Endodermal cell (in vitro differentiated cells): ENCODE measurements around the gene USH1C. TPM values are rescaled to one million over a fixed set of nuclear protein-coding genes. Genes with fewer than 3 reads are reported as not detected.

Source experiments
- DNase-seq: peaks from one replicate; pipeline ENCODE4 v3.0.0-alpha.2; 2017
- H3K27ac ChIP-seq: 2 replicates; pipeline ENCODE4 v1.5.1; 2013; ENCODE audit warnings: mild to moderate bottlenecking, low read depth, low read length, moderate library complexity
- H3K27me3 ChIP-seq: 2 replicates; pipeline ENCODE4 v1.6.1; 2013; ENCODE audit warnings: mild to moderate bottlenecking, low read length, moderate library complexity; ENCODE audit not compliant: insufficient read depth, control insufficient read depth, poor library complexity, severe bottlenecking
- H3K36me3 ChIP-seq: 2 replicates; pipeline ENCODE4 v1.7.0; 2013; ENCODE audit warnings: mild to moderate bottlenecking, low read length, moderate library complexity; ENCODE audit not compliant: control insufficient read depth, insufficient read depth
- H3K4me1 ChIP-seq: one replicate; pipeline ENCODE4 v1.7.0; 2013; ENCODE audit warnings: low read length; ENCODE audit not compliant: control insufficient read depth, insufficient read depth
- H3K4me3 ChIP-seq: 2 replicates; pipeline ENCODE4 v1.5.1; 2013; ENCODE audit warnings: mild to moderate bottlenecking, low read length, moderate library complexity
- H3K9ac ChIP-seq: 2 replicates; pipeline ENCODE4 v1.6.1; 2013; ENCODE audit warnings: mild to moderate bottlenecking, low read length, moderate library complexity; ENCODE audit not compliant: poor library complexity, severe bottlenecking; ENCODE audit errors: extremely low read depth
- H3K9me3 ChIP-seq: 2 replicates; pipeline ENCODE4 v1.6.1; 2013; ENCODE audit warnings: mild to moderate bottlenecking, low read length, moderate library complexity; ENCODE audit not compliant: control insufficient read depth
- H3K27ac Mint-ChIP-seq: 2 replicates; pipeline ENCODE4 v1.8.0; 2020; ENCODE audit warnings: mixed read lengths
- H3K27me3 Mint-ChIP-seq: 2 replicates; pipeline ENCODE4 v1.8.0; 2021; ENCODE audit warnings: mild to moderate bottlenecking, mixed read lengths; ENCODE audit not compliant: insufficient read depth
- H3K36me3 Mint-ChIP-seq: 2 replicates; pipeline ENCODE4 v1.8.0; 2020; ENCODE audit warnings: low read depth, mixed read lengths
- H3K4me1 Mint-ChIP-seq: 2 replicates; pipeline ENCODE4 v1.8.0; 2020; ENCODE audit warnings: mixed read lengths
- H3K4me3 Mint-ChIP-seq: 2 replicates; pipeline ENCODE4 v1.8.0; 2020; ENCODE audit warnings: mild to moderate bottlenecking, moderate library complexity, mixed read lengths
- H3K9me3 Mint-ChIP-seq: 2 replicates; pipeline ENCODE4 v1.8.0; 2020; ENCODE audit warnings: mild to moderate bottlenecking, mixed read lengths
- CTCF ChIP-seq: fragments of 200-600 bp; sonication (generic); conservative IDR thresholded peaks from 2 replicates; pipeline ENCODE4 v1.5.0; 2021; ENCODE audit warnings: antibody characterized with exemption, mild to moderate bottlenecking
- WGBS, 2 experiments: methylation state at CpG; one replicate each; pipeline versions ENCODE4 v1.1.5 to v1.1.7; 2013; ENCODE audit warnings: missing lambda C conversion rate in 2 of 2, mixed read lengths in 1 of 2; ENCODE audit not compliant: insufficient coverage in 1 of 2, insufficient read length in 1 of 2; 5-methylcytosine and 5-hydroxymethylcytosine counted together
- total RNA-seq, 2 donors: library from RNA; stranded (reverse); fragmentation: NEBNext Ultra II Directional in 1 of 2; extraction: Animal tissue kit (Norgen Biotek cat#: 25700) in 1 of 2; gene quantifications; 2 replicates in 1 of 2; 3 replicates in 1 of 2; pipeline ENCODE4 v1.2.1, GENCODE V29; 2021

The USH1C gene
- total RNA-seq, 2 donors from 2014 or later = 1.5 to 2.8 TPM

GRCh38 chr11:17526326-17526725 is 17.9 kb downstream of the USH1C start:
- Mint-ChIP-seq H3K4me1 (peaks cover 12% of the 10 kb centered on the region), H3K27me3 (peaks cover 4% of the 10 kb centered on the region), H3K36me3 (no peaks in the 10 kb centered on the region), H3K4me3 (no peak overlapping the region), H3K9me3 (no peaks in the 10 kb centered on the region), H3K27ac (no peak overlapping the region)
- DNase-seq = no peak
- Histone ChIP-seq H3K27ac (no peak overlapping the region), H3K36me3 (no peaks in the 10 kb centered on the region), H3K9me3 (no peaks in the 10 kb centered on the region), H3K9ac (no peak overlapping the region), H3K4me3 (no peak overlapping the region), H3K27me3 (no peaks in the 10 kb centered on the region), H3K4me1 (peaks cover 14% of the 10 kb centered on the region)
- 87 to 93% methylated on average over 12 to 13 of the region's 13 CpGs for WGBS, 2 experiments
- TF ChIP-seq CTCF = no peak

GRCh38 chr11:17525570-17525969 is 18.6 kb downstream of the USH1C start:
- 90 to 94% methylated on average over 4 of the region's 4 CpGs for WGBS, 2 experiments
- H3K36me3 ChIP-seq = no peaks in the 10 kb centered on the region
- H3K4me3 ChIP-seq = no peak overlapping the region
- Mint-ChIP-seq H3K27me3 (peaks cover 4% of the 10 kb centered on the region), H3K9me3 (no peaks in the 10 kb centered on the region), H3K4me3 (no peak overlapping the region), H3K27ac (no peak overlapping the region), H3K36me3 (no peaks in the 10 kb centered on the region), H3K4me1 (peaks cover 10% of the 10 kb centered on the region)
- no peaks in the 10 kb centered on the region for H3K9me3 ChIP-seq
- TF ChIP-seq CTCF = no peak
- no peak for DNase-seq
- H3K27me3 ChIP-seq = no peaks in the 10 kb centered on the region
- peaks cover 6% of the 10 kb centered on the region for H3K4me1 ChIP-seq
- H3K27ac ChIP-seq = no peak overlapping the region
- no peak overlapping the region for H3K9ac ChIP-seq

- peaks cover 2% of the 10 kb centered on the region for H3K27me3 Mint-ChIP-seq
- H3K4me1 Mint-ChIP-seq = peaks cover 2% of the 10 kb centered on the region
- Histone ChIP-seq H3K36me3 (no peaks in the 10 kb centered on the region), H3K27me3 (no peaks in the 10 kb centered on the region), H3K9me3 (no peaks in the 10 kb centered on the region), H3K4me3 (no peak overlapping the region), H3K4me1 (no peaks in the 10 kb centered on the region), H3K9ac (no peak overlapping the region), H3K27ac (no peak overlapping the region)
- no peak overlapping the region for H3K4me3 Mint-ChIP-seq
- H3K9me3 Mint-ChIP-seq = no peaks in the 10 kb centered on the region
- TF ChIP-seq CTCF = no peak
- H3K27ac Mint-ChIP-seq = no peak overlapping the region
- DNase-seq = no peak
- H3K36me3 Mint-ChIP-seq = no peaks in the 10 kb centered on the region
- 81 to 93% methylated on average over 8 to 9 of the region's 9 CpGs for WGBS, 2 experiments
These were observed 20.0 kb downstream of the USH1C start for GRCh38 chr11:17524221-17524620.
